Upper lobe of right lung (tissue), 1 donor: ENCODE measurements around the gene SPATA6L. TPM values are rescaled to one million over a fixed set of nuclear protein-coding genes. Genes with fewer than 3 reads are reported as not detected.
A peak's percentile ranks its signal among the peaks of the same experiment; 100 is the strongest.

Experiments used
- ATAC-seq: fragments of 200-7000 bp; cut with Tn5 transposase; one replicate; pipeline ENCODE4 v1.9.1; 2020; ENCODE audit warnings: mild to moderate bottlenecking, moderate library complexity
- DNase-seq: peaks from one replicate; pipeline ENCODE4 v3.0.0-alpha.2; 2020
- H3K27ac ChIP-seq: fragments of 200-600 bp; one replicate; pipeline ENCODE4 v1.8.0; 2022
- H3K27me3 ChIP-seq: fragments of 200-600 bp; one replicate; pipeline ENCODE4 v1.8.0; 2022; ENCODE audit warnings: mild to moderate bottlenecking
- H3K36me3 ChIP-seq: fragments of 200-600 bp; one replicate; pipeline ENCODE4 v1.8.0; 2022
- H3K4me1 ChIP-seq: fragments of 200-600 bp; one replicate; pipeline ENCODE4 v1.8.0; 2022
- H3K4me3 ChIP-seq: fragments of 200-600 bp; one replicate; pipeline ENCODE4 v1.8.0; 2022; ENCODE audit warnings: mild to moderate bottlenecking
- H3K9me3 ChIP-seq: fragments of 200-600 bp; one replicate; pipeline ENCODE4 v1.8.0; 2022
- intact Hi-C: fragments of 100-400 bp; cut with DNase I; formaldehyde crosslinking; loops from one replicate; pipeline ENCODE4 v1.11.0; 2022
- total RNA-seq: library from RNA; stranded (reverse); fragmentation: NEBNext Ultra II Directional; extraction: Animal tissue kit (Norgen Biotek cat#: 25700); gene quantifications from one replicate; pipeline ENCODE4 v1.2.1, GENCODE V29; 2021
- TF ChIP-seq, protein P1 (sequence below): fragments of 200-600 bp; IDR thresholded peaks from one replicate; pipeline ENCODE4 v1.8.0; 2022; ENCODE audit warnings: antibody characterized with exemption
- donor health status: DM: no; HTN: yes; CAD: no; lungs with severe emphysema.

SPATA6L gene
- total RNA-seq, 1 donor from 2014 or later, result 12.6 TPM

DNA sequence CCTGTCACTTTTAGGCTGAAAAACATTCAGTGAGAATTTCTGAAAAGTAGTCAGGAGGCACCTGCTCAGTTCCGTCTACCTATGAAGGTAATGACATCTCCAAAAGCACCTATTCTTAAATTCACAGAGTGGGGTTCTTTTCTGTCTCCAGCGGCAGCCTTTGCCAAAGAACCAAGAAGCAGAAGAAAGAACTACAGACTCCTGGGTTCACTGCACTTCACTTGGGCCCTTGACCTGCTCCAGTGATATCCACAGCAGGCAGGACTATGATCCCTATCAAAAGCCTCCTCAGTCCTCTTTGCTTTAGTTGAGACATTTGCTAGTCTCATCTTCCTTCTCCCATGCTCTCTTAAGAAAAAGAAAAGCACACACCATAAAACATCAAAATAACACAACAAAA lies 23.9 kb downstream of the SPATA6L start:
- no peak overlapping the region for H3K4me3 ChIP-seq
- H3K27ac ChIP-seq, result no peak overlapping the region
- H3K27me3 ChIP-seq, result no peaks in the 10 kb centered on the region
- no peaks in the 10 kb centered on the region for H3K4me1 ChIP-seq
- ATAC-seq, result no peak
- intact Hi-C loops, result no loop called here
- H3K9me3 ChIP-seq, result no peaks in the 10 kb centered on the region
- TF ChIP-seq, protein P1, sequence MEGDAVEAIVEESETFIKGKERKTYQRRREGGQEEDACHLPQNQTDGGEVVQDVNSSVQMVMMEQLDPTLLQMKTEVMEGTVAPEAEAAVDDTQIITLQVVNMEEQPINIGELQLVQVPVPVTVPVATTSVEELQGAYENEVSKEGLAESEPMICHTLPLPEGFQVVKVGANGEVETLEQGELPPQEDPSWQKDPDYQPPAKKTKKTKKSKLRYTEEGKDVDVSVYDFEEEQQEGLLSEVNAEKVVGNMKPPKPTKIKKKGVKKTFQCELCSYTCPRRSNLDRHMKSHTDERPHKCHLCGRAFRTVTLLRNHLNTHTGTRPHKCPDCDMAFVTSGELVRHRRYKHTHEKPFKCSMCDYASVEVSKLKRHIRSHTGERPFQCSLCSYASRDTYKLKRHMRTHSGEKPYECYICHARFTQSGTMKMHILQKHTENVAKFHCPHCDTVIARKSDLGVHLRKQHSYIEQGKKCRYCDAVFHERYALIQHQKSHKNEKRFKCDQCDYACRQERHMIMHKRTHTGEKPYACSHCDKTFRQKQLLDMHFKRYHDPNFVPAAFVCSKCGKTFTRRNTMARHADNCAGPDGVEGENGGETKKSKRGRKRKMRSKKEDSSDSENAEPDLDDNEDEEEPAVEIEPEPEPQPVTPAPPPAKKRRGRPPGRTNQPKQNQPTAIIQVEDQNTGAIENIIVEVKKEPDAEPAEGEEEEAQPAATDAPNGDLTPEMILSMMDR, result no peak
- no peaks in the 10 kb centered on the region for H3K36me3 ChIP-seq
- no peak for DNase-seq

- H3K9me3 ChIP-seq, result no peaks in the 10 kb centered on the region
- intact Hi-C loops, result no loop called here
- TF ChIP-seq, protein P1, result peak; percentile 49
- H3K4me3 ChIP-seq, result no peak overlapping the region
- H3K27me3 ChIP-seq, result no peaks in the 10 kb centered on the region
- H3K36me3 ChIP-seq, result no peaks in the 10 kb centered on the region
- no peak overlapping the region for H3K27ac ChIP-seq
- DNase-seq (no peak), ATAC-seq (no peak)
- no peaks in the 10 kb centered on the region for H3K4me1 ChIP-seq
Measured at GRCh38 chr9:4640027-4640426, 26.3 kb downstream of the SPATA6L start.

DNA sequence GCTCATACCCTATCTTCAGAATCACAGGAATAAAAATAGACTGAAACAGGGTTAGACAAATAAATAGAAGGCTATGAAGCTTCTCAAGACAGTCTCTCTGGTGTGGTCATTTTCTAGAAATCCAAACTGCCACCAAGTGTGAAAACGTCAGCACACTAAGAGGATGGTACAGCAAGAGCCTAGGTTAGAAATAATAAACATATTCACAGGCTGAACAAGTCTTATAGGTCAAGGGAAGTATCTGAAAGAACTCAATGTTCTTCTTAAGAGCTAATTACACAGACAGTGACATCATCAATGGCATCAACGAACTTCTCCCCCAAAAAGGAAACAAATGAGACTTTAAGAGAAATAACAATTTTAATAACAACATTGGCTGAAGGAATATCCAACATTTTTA lies 26.9 kb downstream of the SPATA6L start:
- no peak overlapping the region for H3K4me3 ChIP-seq
- ATAC-seq (no peak), DNase-seq (no peak)
- no peaks in the 10 kb centered on the region for H3K27me3 ChIP-seq
- H3K27ac ChIP-seq, result no peak overlapping the region
- TF ChIP-seq, protein P1, result no peak
- H3K4me1 ChIP-seq, result no peaks in the 10 kb centered on the region
- intact Hi-C loops, result no loop called here
- H3K36me3 ChIP-seq, result no peaks in the 10 kb centered on the region
- H3K9me3 ChIP-seq, result no peaks in the 10 kb centered on the region

DNA sequence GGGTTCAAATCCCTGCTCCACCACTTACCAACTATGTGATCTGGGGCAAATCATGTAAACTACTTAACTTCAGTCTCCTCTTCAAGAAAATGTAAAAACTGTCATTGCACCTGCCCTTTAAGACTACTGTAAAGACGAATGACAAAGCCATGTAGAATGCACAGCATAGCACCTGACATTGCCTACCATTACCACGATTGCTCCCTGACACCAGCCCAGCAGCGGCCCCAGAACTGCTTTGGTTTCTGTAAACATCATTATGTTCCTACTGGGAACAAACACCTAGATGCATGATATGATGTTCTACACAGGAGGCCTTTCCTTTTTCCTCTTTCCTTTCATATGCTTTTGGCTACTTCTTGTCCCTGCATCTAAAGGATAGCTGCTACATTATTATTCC lies 27.3 kb downstream of the SPATA6L start:
- DNase-seq (no peak), ATAC-seq (no peak)
- H3K36me3 ChIP-seq, result no peaks in the 10 kb centered on the region
- intact Hi-C loops, result no loop called here
- no peak overlapping the region for H3K27ac ChIP-seq
- H3K4me1 ChIP-seq, result no peaks in the 10 kb centered on the region
- TF ChIP-seq, protein P1, result no peak
- no peaks in the 10 kb centered on the region for H3K27me3 ChIP-seq
- H3K4me3 ChIP-seq, result no peak overlapping the region
- H3K9me3 ChIP-seq, result no peaks in the 10 kb centered on the region

DNA sequence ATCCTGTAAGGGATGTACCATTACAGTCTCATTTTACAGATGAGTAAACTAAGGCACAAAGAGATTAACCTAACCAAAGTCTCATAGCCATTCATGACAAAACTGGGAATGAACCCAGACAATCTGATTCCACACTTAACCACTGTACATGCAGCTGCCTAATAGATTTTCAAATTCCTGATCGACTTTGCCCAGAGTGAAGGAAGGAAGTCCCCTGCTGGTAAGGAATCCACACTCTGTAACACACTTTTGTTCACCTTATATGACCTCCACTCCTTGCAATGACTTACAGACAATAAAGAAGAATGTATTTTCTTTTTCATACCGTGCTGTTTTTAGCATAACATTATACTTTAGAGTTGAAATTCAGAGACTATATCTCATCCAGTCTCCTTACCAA lies 35.4 kb downstream of the SPATA6L start:
- no peak overlapping the region for H3K27ac ChIP-seq
- ATAC-seq, result no peak

GRCh38 chr9:4622016-4622415 lies 44.3 kb downstream of the SPATA6L start:
- Histone ChIP-seq H3K4me1 (no peaks in the 10 kb centered on the region), H3K4me3 (no peak overlapping the region), H3K27ac (no peak overlapping the region), H3K27me3 (no peaks in the 10 kb centered on the region), H3K9me3 (no peaks in the 10 kb centered on the region), H3K36me3 (peaks cover 3% of the 10 kb centered on the region)
- intact Hi-C loops, result no loop called here
- TF ChIP-seq, protein P1, result no peak
- ATAC-seq (peak; percentile 81), DNase-seq (no peak)

More for the DNA sequence above, 35.4 kb downstream of the SPATA6L start:
- Histone ChIP-seq H3K36me3 (no peaks in the 10 kb centered on the region), H3K27me3 (no peaks in the 10 kb centered on the region), H3K4me3 (no peak overlapping the region), H3K4me1 (no peaks in the 10 kb centered on the region), H3K9me3 (no peaks in the 10 kb centered on the region)
- DNase-seq, result no peak
- TF ChIP-seq, protein P1, result no peak
- intact Hi-C loops, result no loop called here
